NCI-H2227 treated with DMSO at 0.1 percent for 48 hours (cell line): ENCODE results near the gene TMEM163.

Experiments used
- DNase-seq: peaks from one replicate; lab custom pipeline; 2025; lab: John Stamatoyannopoulos, UW

Gene TMEM163

GRCh38 chr2:134435936-134436335 is 282.9 kb downstream of the TMEM163 start:
- no peak for DNase-seq

- DNase-seq, result no peak
Measured at GRCh38 chr2:134435505-134435904, 283.3 kb downstream of the TMEM163 start.

GRCh38 chr2:134433979-134434378 is 284.8 kb downstream of the TMEM163 start:
- no peak for DNase-seq

GRCh38 chr2:134433469-134433868 is 285.3 kb downstream of the TMEM163 start:
- no peak for DNase-seq

- no peak for DNase-seq
Measured at GRCh38 chr2:134432435-134432883, 286.3 kb downstream of the TMEM163 start.

GRCh38 chr2:134431838-134432434 is 286.9 kb downstream of the TMEM163 start:
- no peak for DNase-seq

GRCh38 chr2:134429886-134430285 is 288.9 kb downstream of the TMEM163 start:
- no peak for DNase-seq

- no peak for DNase-seq
Measured at GRCh38 chr2:134426721-134427120, 292.1 kb downstream of the TMEM163 start.

- no peak for DNase-seq
Measured at GRCh38 chr2:134425724-134426496, 292.9 kb downstream of the TMEM163 start.

GRCh38 chr2:134421556-134422328 is 297.1 kb downstream of the TMEM163 start:
- no peak for DNase-seq

GRCh38 chr2:134420920-134421319 is 297.9 kb downstream of the TMEM163 start:
- no peak for DNase-seq

- no peak for DNase-seq
Measured at GRCh38 chr2:134420259-134420658, 298.5 kb downstream of the TMEM163 start.

- DNase-seq, result no peak
Measured at GRCh38 chr2:134417968-134418582, 300.7 kb downstream of the TMEM163 start.

GRCh38 chr2:134416637-134417036 is 302.2 kb downstream of the TMEM163 start:
- no peak for DNase-seq

- no peak for DNase-seq
Measured at GRCh38 chr2:134416018-134416417, 302.8 kb downstream of the TMEM163 start.

GRCh38 chr2:134413912-134414311 is 304.9 kb downstream of the TMEM163 start:
- no peak for DNase-seq

GRCh38 chr2:134413430-134413829 is 305.4 kb downstream of the TMEM163 start:
- no peak for DNase-seq

- DNase-seq, result no peak
Measured at GRCh38 chr2:134412639-134412999, 306.2 kb downstream of the TMEM163 start.

GRCh38 chr2:134411828-134412638 is 306.8 kb downstream of the TMEM163 start:
- peak; percentile 87 for DNase-seq

GRCh38 chr2:134411279-134411827 is 307.4 kb downstream of the TMEM163 start:
- DNase-seq, result no peak

GRCh38 chr2:134410831-134411231 is 308.0 kb downstream of the TMEM163 start:
- no peak for DNase-seq
